Activated CD4-positive, CD25-positive, alpha-beta regulatory T cell (primary cell): ENCODE results near the gene CGREF1.
"Not testable (repeated sequence)": the region's sequence is repeated elsewhere in the genome, so short reads cannot be mapped to it uniquely, and the experiment has no call there.

Experiments
- DNase-seq, 4 experiments: peaks; one replicate each; lab custom pipeline; 2025; lab: John Stamatoyannopoulos, UW

CGREF1 gene

DNA sequence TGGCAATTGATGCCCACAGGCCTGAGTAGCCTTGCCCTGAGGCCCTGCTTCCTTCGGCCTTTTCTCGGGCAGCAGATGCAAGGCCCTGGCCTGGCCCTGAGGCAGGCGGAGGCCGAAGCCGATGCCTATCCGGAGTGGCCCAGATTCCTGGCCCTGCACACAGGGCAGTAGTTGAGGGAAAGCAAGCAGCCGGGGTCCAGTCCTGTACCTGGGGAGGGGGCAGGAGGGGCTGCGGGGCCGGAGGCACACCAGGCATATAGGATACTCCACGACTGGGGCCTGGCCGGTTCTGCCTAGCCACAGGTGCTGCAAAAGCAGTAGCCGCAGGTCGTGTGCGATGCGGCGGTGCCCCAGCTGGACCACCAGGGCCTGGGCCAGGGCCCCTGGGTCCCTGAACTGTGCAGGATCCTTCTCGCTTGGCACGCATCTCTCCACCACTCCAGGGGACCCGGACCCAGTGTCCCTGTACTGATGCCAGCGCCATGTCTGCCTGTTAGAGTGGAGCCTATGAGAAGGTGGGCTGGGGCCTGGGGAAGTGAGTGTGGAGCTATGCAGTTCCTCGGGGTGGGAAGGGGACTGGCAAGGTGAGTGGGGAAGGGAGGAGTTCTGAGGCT lies 18.5 kb upstream of the CGREF1 start:
- DNase-seq: no peak

DNA sequence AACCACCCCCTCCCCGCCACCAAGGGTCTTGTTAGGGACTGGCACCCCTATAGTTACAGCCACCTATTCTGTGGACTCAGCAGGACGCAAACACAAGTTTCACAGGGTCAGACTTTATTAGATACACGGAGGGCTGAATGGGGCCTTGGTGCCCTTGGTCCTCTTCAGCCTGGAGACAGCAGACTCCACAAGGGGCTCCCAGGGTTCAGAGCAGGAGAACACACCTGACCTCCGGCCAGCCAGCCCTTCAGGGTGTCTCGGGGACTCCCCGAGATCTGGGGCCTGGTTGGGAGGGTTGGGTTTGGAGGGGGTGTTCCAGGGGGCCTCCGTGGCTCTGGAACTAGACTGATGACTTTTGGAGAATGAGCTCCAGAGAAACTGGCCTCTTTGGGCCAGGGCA lies 17.8 kb upstream of the CGREF1 start:
- no peak for DNase-seq

DNA sequence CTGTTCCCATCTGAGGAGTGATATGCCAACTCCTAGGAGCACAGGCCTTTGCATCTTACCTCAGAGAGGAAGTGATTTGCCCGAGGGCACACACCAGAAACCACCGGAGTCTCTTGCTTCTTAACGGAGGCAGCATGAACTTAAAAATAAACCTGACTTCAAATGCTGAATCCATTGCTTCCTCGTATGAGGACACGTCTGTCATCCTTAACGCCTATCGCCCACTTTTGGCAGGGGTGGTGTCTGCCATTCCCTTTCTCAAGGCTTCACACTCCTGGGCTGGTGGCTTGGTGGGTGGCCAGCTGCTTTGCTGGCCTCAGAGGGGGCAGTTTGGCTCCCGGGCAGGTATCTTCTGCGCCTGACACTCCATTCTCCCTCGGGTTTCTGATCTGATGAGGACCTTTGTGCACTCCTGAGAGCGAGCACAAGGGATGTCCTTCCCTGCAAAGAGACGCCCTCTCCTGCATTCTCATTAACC lies 16.6 kb upstream of the CGREF1 start:
- DNase-seq: no peak

DNA sequence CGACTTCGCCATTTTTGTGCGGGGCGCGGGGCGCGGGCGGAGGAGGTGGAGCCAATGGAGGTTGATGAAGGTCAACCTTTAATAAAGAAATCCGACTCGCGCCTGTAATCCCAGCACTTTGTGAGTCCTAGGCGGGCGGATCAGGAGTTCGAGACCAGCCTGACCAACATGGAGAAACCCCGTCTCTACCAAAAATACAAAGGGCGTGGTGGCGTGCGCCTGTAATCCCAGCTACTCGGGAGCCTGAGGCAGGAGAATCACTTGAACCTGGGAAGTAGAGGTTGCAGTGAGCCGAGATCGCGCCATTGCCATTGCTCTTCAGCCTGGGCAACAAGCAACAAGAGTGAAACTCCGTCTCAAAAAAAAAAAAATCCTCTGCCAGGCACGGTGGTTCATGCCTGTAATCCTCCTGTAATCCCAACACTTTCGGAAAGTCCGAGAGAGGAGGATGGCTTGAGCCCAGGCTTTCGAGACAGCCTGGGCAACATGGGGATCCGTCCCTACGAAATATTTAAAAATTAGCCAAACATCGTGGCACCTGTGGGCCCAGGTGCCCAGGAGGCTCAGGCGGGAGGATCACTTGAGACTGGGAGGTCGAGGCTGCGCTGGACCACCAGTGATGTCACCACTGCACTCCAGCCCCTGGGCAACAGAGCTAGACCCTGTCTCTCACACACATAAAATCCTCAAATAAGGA lies 16.0 kb upstream of the CGREF1 start:
- DNase-seq: no peak

DNA sequence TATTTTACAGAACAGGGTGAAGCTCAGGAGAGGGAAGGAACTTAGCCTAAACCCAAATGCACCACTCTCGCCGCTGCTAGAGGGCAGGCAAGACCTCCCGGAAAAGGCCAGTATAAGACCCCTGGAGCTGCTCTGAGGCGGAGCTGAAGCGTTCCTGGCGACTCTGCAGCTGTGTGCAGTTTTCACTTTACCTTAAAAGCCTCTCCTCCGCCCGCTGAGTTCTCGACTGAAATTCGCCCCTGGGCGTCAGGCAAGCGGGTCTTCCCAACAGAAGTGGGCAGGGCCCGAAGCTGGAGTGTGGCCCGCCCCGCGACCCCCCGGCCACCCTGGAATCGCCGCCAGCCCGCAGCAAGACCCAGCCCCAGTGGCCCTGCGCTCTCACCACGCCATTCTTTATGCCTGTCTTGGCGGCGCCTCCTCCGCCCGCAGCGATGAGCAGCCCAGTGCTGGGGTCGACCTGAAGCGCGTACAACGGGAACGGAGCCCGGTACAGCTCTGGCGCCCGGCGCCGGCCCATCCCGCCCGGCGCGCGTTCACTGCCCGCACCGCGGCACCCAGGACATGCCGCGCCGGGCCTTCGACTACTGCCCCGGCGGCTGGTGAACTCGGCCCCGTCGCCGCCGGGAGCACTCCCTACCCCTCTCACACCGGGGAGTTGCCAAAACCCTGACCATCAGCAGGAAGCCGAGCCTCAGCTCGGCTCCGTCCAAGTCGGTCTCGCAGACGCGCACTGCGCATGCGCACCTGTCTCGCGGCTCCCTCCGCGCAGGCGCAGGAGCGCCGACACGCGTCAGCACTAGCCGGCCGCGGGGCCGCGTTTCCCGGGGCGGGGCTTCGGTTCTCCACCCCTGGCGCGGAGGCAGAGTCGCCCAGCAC lies 15.2 kb upstream of the CGREF1 start, which contains the start of gene PREB:
Gene PREB, minus strand, starts transcription at position 732 of the 876 bp plus-strand sequence. Its CDS starts 215 bp downstream, at position 517.
- DNase-seq: peak; percentile 95 to 98 (median 98)

DNA sequence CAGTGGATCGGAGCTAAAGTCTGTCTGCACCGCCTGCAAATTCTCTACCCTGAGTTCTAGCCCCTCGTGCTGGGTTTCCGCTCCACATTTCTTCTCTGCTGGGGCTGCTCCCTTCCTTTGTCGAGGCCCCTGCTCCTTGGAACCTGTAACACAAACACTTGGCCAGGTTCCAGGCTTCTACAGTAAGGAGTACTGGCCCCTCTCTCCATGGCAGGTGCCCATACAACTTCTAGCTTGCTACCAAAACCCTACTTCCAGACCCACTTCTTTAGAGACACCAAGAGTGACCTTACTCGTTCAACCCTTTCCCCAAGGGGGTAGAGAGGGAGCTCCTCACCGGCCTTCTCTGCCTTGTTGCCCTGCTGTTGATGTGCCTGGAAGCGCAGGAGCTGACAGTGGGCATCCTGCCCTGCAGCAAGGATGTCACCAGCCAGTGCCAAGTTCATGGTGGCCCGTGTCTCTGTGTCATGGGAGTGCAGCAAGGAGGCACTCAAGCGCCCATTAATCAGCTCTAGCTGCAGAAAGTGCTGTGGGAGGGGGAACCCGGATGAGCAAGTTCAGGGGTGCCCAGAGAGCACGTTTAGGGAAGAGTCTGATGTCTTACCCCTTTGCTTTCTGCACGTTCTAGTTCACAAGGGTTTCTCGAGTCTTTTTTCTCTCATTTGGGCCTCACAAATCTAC lies 14.4 kb upstream of the CGREF1 start:
- no peak for DNase-seq

DNA sequence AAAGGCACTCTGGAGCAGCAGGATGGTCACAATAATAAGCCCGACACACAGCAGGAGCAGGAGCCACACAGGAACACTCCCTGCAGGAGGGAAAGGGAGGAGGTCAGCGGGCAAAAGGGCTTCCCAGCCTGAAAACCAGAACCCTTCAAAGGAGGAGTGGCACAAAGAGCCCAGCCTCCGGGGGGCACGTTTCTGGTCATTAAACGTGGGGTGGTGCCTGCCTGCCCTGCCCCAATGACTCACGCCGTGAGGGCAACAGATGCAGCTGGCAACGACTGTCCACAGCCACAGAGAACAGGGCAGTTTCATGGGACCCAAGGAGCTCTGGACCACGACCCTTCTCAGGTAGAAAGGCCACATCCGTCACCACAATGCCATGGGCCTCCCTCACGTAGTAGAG lies 12.5 kb upstream of the CGREF1 start:
- no peak for DNase-seq

DNA sequence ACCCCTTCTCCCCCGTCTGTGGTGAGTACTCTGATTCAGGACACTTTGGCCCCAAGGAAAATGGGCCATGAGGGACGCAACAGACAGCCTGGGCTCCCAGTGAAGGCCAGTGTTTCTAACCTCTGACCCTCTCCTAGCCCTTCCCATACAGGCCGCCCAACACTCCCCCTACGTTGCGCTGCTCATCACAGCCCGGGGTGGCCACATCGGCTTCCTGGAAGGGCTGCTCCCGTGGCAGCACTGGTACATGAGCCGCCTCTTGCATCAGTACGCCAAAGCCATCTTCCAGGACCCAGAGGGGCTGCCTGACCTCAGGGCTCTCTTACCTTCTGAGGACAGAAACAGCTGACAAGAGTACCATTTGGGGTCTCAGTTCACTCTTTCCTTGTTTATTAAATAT lies 11.5 kb upstream of the CGREF1 start:
- no peak for DNase-seq

DNA sequence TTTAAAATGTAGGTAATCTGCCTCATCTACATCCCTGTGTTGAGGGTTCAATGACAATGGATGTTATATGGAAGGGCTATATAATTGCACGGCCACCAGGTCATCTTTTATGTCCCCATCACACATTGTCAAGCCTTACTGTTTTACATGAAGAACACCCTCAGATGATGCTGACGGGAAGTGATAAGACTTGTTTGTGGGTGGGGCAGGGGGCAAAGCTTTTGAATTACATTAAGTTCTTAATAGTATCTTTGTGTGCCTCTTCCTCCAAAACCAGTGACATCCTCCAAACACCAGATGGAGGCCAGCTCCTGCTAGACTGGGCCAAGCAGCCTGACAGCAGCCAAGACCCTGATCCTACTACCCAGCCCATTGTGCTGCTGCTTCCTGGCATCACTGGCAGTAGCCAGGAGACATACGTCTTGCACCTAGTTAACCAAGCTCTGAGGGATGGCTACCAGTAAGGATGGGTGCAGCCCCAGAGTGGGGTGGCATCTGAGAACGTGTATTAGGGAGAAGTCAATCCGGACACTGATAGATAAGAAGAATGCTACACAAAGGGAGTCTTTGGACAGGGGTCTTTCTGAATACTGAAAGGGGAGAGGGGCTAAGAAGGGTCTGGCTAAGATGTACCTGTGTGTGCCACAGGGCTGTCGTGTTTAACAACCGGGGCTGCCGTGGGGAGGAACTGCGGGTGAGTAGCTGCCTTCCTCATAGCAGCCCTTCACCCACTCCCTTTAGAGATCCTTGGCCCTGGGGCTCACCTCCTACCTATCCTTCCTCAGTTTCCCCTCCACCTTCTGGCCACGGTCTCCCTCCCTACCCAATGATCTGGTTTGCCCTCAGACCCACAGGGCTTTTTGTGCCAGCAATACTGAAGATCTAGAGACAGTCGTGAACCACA lies 10.0 kb upstream of the CGREF1 start:
- no peak for DNase-seq

DNA sequence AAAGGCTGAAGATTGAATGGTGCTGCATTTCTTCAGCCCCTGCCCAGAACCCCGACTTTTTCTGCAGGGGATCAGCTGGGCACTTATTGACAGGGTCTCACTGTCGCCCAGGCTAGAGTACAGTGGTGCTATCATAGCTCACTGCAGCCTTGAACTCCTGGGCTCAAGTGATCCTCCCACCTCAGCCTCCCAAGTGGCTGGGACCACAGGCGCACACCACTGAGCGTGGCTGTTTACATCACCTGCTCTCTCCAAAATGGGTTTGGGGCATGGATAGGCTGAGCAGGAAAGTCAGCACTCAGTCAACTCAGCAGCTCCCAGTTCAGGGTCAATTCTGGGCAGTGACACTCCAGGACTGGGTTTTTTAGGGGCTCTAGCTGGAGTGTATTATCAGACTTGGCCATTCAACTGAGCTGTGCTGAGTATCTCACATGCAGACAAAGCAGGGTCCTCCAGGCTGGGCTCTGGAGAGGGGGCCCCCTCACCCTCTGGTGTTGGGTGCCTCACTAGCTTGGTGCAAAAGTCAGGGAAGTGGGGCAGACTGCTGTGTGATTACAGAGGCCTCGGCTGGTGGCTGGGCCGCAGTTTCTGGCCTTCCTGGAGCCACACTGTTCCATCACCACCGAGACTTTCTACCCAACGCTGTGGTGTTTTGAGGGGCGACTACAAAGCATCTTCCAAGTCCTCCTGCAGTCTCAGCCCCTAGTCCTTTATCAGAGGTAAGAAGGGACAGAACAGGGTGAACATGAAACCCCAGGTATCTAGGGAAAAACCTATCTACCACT lies 9.1 kb upstream of the CGREF1 start:
- no peak for DNase-seq

DNA sequence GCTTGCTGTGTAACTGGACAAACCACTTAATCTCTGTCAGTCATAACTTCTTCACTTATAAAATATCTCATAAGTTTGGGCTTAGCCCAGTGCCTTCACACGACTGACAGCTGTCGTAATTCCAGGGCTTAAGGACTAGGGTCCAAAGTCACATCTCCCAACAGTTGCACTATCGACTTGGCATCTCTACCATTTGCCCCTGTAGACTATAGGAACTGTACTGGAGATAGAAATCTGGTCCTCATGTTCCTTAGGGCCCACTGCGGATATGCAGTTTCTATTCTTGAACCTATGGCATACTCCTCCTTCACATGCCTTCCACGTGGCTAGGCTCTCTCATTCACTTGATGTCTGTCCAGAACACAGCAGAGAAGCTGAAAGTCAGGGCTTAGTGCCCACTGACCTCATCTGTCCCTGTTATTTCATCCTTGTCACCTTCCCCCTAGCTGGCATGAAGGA lies 7.4 kb upstream of the CGREF1 start:
- no peak for DNase-seq

DNA sequence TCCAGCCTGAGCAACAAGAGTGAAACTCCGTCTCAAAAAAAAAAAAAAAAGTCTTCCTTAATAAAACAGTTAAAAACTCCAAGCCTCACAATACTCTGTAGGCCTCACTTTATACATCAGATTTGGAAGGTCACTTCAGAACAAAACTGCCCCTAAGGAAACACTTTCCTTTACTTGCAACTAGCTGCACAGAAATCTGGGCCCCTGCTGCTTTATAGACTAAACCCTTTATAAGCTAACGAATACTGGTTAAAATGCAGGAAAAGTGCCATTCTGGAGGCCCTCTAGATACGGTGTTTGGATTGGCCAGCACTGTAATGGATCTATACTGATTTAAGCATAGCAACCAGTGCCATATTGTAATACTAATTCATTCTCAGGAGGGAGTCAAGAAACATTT lies 6.2 kb upstream of the CGREF1 start:
- DNase-seq: no peak

DNA sequence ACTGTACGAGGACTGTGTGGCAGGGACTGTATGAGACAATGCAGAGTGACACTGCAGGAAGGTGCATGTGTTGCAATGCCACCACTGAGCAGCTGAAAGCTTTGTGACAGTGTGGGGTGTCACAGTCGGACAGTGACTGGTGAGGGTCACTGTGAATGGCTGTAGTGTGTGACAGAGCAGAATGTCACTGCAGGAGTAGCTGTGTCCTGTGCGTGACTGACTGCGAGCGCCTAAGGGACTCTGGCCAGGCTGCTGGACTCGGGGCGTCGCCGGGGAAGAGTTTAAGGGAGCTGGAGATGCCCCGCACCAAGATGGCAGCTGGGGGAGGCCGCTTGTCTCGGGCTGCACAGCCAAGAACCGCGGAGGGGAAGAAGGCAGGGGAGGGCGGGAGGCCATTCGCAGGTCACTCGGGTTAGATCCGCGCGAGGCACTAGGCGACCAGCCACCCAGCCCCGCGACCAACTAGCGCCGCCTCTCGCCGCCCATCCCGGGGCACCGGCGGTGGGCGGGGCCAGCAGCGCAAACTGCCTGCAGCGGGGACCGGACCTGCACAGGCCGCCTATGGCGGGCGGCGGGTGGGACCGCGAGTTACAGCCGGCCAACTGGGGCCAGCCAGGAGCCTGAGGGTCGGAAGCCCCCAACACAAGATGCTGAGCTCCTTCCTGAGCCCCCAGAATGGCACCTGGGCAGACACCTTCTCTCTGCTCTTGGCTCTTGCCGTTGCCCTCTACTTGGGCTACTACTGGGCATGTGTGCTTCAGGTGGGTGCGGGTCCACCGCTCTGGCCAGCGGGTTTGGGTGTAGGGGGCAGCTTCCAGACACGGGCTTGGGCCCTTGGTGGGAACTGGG lies 4.6 kb upstream of the CGREF1 start, which contains the start of gene ABHD1:
Gene ABHD1, plus strand, starts transcription at position 514 of the 849 bp plus-strand sequence. Its CDS starts 134 bp downstream, at position 648.
- DNase-seq: peak; percentile 19 to 28 (median 24)

DNA sequence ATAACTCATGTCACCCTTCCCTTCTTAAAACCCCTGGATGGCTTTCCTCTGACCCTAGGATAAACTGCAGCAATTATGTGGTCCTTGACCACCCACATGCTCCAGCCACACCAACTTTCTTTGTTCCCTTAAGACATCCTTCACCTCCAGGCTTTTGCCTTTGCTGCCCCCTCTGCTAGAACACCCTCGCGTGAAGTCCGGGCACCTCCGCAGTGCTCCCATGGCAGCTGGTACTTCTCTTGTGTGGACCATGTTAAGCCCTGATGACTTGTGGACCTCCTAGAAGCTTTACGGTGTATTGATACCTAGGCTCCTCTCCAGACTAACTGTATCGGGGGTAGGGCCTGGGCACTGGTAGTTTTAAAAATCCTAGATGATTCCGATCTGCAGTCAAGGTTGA lies 3.9 kb upstream of the CGREF1 start:
- no peak for DNase-seq

DNA sequence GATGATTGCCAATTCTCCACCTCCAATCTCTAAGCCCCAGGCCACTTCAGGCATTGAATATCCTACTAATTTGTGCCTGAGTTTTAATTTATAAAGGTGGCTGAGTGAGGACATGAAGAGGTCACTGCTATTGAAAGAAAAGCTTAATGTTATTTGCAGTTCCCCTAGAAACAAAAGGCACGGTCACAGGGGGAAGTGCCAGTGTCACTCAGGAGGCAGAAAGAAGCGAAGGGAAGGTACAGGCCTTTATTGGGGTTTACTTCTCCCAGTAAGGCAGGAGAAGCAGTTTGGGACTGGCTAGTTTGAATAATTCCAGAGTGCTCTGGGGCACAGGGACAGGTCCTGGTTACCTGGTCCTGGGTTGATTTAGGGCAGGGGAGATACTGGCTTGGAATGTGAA lies 3.0 kb upstream of the CGREF1 start:
- no peak for DNase-seq

DNA sequence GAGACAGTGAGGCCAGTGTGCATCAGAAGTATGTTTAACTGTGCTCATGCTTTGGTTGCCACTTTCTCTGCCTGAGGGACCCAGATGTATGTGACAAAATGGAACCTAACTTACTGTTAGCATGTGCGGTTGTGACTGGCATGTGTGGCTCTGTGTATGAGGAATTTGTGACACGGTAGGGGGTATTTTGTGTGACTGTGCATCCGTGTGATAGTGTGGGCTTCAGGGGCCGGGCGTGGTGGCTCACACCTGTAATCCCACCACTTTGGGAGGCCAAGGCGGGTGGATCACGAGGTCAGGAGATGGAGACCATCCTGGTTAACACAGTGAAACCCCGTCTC lies 372 bp upstream of the CGREF1 start:
- DNase-seq: not testable (repeated sequence)

DNA sequence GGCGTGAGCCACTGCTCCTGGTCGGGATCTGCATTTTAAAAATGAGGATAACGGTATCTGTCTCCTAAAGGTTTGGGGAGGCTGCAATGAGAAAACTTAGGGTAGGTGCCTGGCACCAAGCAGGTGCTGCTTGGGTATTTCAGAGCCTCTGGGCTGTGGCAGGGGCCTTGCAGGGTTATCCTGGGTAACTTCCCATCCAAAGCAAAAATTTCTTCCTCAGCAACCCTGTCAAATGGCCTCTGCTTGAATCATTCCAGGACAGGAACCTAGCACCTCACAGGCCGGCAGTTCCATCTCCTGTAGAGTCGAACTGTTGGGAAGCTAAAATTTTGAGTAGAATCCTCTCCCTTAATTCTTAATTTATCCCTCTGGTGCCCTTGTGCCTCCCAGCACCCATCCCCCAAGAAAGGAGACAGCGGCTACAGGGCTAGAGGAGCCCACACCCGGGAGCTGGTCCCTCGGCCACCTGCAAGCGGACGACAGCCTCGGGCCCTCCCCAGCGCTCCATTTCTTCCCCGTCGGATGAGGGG lies 868 bp downstream of the CGREF1 start:
- DNase-seq: no peak

DNA sequence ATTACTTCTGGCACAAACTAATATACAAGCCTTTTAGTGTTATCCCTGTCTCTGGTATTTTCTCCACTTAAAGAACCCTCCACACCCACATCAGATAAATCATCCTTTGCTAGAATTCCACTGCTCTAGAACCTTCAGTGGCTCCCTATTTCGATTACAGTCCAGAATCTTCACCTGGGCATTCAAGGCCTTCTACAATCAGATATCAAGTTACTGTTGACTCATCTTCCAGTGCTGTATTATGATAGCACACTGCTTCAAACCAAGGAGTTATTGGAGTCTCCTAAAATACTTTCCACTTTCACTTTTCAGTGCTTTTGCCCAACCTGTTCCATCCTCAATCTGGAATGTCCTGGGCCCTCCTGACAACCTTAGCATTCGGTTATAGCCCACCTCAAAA lies 3.4 kb downstream of the CGREF1 start:
- DNase-seq: no peak
